HG03575 (cell line): ENCODE measurements around the gene CHAC2.

ENCODE experiments used
- ATAC-seq: cut with Tn5 transposase; IDR thresholded peaks from one replicate; pipeline ENCODE4 v1.9.1; 2021; ENCODE audit not compliant: unreplicated experiment, insufficient number of reproducible peaks, low FRiP score; ENCODE audit errors: extremely low read depth

CHAC2 gene

DNA sequence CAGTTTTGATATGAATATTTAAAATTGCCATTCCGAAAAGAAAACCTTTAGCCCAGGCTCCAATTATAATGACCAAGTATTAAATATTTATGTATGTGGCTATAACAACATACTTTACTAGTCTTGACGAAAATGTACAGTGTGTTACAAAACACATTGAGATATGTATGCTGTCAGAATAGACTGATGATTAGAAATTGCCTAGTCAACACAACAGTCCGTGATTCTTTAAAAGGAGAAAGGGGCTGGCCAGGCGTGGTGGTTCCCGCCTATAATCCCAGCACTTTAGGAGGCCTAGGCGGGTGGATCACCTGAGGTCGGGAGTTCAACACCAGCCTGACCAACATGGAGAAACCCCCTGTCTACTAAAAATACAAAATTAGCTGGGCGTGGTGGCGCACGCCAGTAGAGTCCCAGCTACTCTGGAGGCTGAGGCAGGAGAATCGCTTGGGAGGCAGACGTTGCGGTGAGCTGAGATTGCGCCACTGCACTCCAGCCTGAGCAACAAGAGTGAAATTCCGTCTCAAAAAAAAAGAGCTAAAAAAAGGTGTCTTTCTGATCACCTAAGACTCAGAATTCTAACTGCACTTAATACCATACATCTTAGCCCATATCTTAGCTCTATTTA, 1.8 kb downstream of the CHAC2 start:
- ATAC-seq = no peak

DNA sequence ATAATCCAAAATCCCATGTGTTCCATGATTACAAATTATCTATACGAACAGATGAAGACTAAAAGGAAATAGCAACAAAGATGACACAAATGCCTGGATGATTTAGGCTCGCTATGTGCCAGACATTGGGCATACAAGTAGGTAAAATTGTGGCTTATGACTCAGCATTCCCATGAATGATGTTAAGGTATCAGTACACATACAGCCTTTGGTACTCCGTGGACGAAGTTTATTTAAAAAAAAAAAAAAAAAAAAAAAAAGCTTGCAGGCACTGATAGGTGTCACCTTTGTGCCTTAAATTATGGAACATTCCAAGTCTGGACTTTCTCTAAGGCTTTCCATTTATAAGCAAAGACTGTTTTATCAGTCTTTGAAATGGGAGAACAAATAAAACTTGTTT, 2.7 kb downstream of the CHAC2 start:
- ATAC-seq = no peak

DNA sequence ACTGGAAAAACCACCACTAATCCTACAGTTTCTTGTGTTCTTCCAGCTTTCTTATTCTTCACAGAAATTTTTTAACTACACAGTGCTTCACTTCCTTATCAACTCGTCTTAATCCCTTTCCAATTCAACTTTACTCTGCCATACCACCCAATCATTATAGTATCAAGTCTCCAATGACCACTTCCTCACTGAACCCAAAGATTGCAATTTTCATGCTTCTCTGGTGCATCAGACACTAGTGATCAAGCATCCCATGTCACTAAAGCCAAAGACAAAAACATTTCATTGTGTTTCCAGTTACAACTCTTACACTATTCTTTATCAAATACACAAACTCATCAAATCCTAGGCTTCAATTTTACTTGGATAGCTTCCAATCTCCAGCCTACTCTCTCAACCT, 9.5 kb downstream of the CHAC2 start:
- ATAC-seq = no peak

DNA sequence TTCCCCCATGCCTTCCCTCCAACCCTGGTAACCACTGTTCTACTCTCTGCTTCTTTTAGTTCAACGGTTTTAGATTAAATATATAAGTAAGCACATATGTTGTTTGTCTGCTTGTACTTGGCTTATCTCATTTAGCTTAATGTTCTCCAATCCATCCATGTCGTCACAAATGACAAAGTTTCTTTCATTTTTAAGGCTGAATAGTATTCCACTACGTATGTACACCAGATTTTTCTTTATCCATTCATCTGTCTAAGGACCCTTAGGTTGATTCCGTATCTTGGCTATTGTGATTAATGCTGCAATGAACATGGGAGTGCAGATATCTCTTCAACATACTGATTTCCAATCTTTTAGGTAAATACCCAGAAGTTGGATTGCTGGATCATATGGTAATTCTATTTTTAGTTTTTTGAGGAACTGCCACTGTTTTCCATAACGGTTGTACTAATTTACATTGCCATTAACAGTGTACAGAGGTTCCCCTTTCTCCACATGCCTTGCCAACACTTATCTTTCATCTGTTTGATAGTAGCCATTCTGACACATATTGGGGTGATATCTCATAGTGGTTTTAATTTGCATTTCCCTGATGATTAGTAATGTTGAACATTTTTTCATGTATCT, 11.0 kb downstream of the CHAC2 start:
- no peak for ATAC-seq

DNA sequence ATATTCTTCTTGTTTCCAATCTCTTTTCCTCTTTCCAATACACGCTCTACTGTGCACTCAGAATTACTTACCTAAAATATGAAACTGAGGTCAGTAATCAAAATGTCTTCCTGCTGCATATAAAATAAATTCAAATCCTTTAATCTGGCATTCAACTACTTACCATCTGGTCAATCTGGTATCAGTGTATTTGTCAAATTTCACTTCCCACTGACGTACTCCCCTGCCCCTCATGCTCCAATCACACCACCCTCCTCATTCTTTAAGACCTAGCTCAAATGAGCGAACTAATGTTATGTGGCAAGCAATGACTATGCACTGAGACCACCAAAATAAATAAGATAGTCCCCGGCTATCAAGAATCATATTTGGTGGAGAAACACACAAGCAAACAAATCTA, 12.5 kb downstream of the CHAC2 start:
- ATAC-seq = no peak

DNA sequence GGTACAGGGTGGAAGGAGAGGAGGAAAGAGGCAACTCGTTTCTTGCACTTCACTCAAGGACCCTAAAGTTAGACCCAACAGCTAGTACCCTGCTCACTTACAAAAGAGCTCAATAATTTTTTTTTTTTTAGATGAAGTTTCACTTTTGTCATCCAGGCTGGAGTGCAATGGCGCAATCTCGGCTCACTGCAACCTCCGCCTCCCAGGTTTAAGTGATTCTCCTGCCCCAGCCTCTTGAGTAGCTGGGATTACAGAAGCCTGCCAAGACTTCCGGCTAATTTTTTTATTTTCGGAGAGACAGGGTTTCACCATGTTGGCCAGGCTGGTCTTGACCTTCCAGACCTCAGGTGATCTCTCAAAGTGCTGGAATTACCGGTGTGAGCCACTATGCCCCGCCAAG, 15.1 kb downstream of the CHAC2 start:
- no peak for ATAC-seq

DNA sequence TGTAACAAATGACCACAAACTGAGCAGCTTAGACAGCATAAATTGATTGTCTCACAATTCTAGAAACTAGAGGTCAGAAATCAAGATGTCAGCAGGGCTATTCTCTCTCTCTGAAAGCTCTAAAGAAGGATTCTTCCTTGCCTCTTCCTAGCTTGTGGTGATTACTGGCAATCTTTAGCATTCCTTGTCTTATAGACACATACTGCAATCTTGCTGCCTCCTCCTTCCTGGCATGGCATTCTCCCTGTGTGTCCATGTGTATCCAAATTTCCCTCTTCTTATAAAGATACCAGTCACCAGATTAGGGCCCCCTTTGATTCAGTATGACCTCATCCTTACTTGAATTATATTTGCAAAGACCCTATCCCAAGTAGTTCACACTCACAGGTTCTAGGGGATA, 16.8 kb downstream of the CHAC2 start:
- no peak for ATAC-seq

DNA sequence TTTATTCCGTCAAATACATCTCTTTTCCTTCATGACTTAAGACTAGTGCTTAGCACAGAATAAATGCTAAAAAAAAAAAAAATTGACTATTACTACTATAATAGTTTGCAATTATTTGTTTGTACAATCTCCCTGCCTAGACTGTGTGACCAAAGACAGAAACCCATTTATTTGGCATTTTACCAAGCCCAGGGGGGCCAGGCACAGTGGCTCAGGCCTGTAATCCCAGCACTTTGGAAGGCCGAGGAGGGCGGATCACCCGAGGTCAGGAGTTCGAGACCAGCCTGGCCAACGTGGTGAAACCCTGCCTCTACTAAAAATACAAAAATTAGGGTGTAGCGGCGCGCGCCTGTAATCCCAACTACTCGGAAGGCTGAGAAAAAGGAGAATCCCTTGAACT, 17.8 kb downstream of the CHAC2 start:
- ATAC-seq = no peak

DNA sequence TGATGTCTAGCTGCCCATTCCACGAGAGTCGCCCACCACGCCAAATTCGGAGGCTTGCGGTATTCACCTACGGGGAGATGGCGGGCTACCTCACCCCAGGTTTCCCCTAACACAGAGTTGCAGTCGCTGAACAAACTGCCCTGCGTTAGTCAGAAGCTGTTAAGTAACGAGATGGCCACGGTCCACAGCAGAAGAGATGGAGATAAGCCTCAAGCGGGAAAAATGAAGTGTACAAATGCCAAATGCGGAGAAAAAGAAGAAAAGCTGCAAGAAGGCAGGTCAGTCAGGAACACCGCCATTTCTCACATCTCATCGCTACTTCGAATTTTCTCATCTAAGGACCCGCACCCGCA, 18.7 kb downstream of the CHAC2 start:
- ATAC-seq = no peak

DNA sequence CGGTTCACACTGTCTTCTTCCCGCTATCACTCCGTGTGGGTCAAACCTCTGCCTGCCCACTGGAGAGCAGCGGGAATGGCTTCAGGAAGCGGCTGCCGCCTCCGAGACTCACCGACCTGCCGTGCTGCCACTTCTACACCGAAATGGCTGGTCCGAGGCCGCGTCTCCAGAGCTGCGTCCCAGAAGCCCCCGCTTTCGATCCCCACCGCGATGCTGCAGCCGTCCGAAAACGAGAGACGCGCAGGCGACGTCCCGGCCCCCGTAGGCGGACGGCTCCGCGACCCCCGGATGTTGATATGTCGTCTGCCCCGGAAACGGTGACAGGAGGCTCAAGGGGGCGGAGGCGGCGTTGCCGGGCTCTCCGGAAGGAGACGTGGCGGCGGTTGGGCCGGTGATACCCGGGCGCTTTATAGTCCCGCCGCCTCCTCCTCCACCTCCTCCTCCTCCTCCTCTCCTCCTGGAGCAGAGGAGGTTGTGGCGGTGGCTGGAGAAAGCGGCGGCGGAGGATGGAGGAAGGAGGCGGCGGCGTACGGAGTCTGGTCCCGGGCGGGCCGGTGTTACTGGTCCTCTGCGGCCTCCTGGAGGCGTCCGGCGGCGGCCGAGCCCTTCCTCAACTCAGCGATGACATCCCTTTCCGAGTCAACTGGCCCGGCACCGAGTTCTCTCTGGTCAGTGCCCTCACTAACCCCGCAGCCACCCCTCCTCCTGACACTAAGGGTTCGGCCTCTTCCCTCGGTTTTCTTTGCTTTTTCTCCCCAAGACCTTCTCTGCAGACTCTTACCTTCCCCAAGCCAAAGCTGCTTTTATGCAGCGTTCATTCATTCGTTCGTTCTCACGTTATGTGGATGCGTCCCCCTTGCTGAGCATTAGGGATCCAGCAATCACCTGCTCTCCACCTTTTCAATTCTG, 19.4 kb downstream of the CHAC2 start, which contains the start of the genes ASB3 and ERLEC1:
Gene ASB3 (minus strand): TSS at position 249 of the 909 bp plus-strand sequence. CDS start 21,381 bp downstream, outside the sequence.
Gene ERLEC1 (plus strand): TSS at position 340 of the 909 bp plus-strand sequence. CDS start 167 bp downstream, at position 507.
- peak; percentile 74 for ATAC-seq

DNA sequence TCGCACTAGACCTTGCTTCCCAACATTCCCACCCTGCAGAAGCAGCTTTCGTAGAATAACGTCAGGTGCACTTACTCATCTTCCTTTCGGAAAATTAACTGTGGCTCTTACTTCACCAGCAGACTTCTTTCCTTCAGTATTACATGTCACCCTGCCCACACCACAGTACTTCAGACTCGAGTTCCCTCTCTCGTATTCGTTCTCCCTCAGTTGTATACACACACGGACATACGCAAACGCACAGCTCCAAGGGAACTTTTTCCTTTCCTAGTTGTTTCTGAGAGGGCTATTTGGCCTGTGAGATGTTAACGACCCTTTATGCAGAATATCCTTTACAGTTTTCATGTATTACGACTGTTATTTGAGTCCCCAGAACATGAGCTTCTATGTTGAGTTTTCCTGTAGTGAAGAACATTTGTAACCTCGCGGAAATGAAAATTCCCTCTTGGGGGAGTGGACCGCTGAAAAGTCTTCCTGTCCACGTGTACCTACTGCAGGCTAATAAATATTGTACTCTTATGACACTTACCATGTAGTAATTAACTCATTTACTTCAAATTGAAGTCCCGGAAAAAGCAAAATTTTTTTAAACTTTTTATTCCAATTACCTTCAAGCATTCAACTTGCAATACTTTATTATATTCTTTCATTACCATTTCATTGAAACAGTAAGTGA, 20.1 kb downstream of the CHAC2 start:
- no peak for ATAC-seq

DNA sequence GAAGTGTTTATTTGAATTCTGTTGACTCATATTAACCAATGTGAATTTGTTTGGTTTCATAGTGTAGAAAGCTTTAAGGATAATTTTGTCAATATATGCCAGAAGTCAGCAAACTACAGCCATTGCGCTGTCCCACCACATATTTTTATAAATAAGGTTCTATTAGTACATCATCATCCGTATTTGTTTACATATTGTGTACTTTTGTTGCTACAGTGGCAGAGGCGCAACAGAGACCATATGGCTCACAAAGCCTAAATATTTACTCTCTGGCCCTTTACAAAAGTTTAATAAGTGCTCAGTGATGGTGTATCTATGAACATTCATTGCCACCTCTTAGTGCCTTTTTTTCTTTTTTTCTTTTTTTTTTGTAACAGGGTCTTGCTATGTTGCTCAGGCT, 25.7 kb downstream of the CHAC2 start:
- ATAC-seq = no peak

DNA sequence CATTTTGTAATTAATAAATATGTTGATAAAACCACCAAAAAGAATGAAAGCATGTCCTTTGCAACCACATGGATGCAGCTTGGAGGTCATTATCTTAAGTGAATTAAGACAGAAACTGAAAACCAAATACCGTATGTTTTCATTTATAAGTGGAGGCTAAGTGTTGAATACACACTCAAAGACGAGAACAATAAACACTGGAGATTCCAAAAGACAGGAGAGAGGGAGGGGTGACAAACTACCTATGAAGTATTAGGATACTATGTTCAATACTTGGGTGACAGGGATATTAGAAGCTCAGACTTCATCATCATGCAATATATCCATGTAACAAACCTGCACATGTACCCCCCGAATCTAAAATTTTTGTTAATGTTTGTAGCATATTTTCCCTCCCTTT, 26.2 kb downstream of the CHAC2 start:
- no peak for ATAC-seq

DNA sequence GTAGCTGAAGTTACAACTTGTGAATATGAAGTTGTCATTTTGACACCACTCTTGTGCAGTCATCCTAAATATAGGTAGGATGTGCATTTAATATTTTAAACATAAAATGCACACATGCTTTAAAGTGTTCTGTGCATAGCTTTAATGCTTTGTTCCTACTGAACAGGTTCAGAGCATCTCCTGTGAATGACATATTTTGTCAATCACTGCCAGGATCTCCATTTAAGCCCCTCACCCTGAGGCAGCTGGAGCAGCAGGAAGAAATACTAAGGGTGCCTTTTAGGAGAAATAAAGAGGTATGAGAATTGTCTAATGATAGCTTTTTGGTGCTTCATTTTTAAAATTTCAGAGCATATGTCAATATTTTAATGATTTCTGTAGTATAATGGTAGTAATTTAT, 33.9 kb downstream of the CHAC2 start:
- no peak for ATAC-seq

DNA sequence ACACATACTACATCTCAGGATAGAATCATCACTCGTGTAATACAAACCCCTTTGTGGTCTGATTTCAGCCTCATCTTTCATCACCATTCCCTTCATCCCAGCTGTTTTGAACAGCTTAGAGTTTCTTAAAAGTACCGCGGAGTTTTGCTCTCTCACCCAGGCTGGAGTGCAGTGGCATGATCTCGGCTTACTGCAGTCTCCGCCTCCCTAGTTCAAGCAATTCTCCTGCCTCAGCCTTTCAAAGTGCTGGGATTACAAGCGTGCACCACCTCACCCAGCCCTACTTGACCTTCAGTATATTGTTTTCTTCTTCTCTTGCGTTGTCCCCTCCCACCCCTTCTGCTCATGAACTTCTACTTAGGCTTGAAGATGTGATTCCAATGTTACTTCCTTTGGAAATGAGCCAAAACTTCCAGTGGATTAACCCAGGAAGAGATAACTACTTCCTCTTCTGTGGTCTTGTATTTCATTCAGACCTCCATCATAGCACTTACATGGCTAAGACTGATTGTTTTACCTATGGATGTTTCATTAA, 35.1 kb downstream of the CHAC2 start:
- ATAC-seq = no peak

DNA sequence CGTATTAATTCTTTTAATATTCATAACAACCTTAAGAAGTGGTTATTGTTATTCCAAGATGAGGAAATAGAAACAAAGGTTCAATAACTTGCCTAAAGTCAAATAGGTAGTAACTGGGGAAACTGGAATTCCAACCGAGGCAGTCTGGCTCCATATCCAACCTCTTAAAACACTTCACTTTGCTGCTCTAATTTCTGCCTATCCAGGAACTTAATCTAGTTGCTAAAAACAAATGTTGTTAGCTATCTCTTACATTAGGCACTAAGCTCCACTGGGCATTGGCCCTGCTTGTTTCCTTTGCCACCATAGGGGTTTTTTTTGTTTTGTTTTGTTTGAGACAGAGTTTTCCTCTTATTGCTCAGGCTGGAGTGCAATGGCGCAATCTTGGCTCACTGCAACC, 44.0 kb downstream of the CHAC2 start:
- no peak for ATAC-seq

DNA sequence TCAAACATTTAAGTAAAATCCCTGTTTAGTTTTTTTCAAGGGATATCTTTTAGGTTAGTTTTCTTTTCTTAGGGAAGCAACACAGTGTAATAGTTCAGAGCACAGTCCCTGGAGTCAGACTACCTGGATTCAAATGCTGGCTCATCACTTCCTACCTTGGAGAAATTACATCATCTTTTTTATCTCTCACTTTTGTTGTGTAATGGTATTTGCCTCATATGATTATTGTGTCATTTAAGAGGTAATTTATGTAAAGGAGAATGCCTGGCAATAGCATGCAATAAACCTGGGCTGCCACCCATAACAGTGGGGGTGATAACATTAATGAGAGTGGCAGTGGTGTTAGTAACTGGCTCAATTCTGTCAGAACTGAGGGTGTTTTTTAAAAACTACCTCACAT, 45.5 kb downstream of the CHAC2 start:
- no peak for ATAC-seq

DNA sequence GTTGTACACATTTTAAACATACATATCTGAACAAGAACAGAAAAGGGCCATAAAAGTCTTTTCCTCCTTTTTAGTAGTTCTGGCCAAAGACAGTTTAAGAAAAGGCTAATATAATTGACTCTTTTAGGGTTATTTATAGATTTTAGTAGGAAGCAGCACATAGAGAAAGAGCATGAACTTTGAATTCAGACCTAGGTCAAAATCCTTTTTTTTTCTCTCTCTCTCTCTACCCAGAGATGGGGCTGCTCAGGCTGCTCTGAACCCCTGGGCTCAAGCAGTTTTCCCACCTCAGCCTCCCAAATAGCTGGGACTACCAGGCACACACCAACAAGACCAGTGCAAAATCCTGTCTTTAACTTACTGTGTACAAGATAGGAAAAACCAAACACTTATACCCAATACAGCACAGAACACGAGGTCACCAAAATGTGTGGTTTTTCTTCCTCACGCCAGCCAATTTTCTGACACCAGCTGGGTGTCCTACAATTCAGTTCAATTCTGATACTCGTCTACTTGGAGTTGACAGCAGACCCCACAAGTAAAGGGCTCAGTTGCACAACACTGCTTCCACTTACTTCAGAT, 51.3 kb downstream of the CHAC2 start:
- no peak for ATAC-seq

DNA sequence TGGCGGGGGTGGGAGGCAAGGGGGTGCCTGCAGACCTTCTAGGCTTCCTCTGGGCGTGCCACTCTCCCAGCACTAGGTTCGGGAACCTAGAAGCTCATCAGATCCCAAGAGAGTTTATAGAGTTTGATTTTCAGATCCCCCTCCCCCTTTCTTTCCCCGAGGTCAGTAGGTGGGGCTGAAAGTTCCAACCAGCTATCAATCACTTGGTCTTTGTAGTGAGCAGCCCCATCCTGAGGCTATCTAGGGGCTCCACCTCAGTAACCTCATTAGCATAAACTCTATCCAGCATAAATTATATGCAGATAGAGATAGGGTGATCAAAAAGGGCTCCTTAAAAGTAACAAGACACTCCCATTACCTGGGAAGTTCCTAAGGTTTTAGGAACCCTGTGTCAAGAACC, 52.0 kb downstream of the CHAC2 start:
- ATAC-seq = no peak
